SH-SY5Y (cell line): ENCODE results near the gene PTPRD.

Experiments used
- GATA2 ChIP-seq: IDR thresholded peaks from 2 replicates; pipeline ENCODE4 v1.6.1; 2011; ENCODE audit warnings: mild to moderate bottlenecking, low read depth, low read length
- GATA3 ChIP-seq: IDR thresholded peaks from 2 replicates; pipeline ENCODE4 v1.6.1; 2011; ENCODE audit warnings: low read depth, mild to moderate bottlenecking, low read length, moderate library complexity

- TF ChIP-seq GATA2 = no peak
- no peak for TF ChIP-seq GATA3
Measured at GRCh38 chr9:8860925-8861324, 1751.9 kb downstream of the PTPRD start.
